ENCODE data around the gene OSBPL2. TPM values are rescaled to one million over a fixed set of nuclear protein-coding genes. Genes with fewer than 3 reads are reported as not detected.

The OSBPL2 gene
- total RNA-seq, 2 donors from 2014 or later = 46.7 to 50.3 TPM

- Mint-ChIP-seq H3K36me3 (ENCODE audit: low read depth) (peaks cover 45% of the 10 kb centered on the region), H3K4me3 (no peak overlapping the region), H3K27me3 (ENCODE audit: insufficient read depth) (no peaks in the 10 kb centered on the region), H3K9me3 (no peaks in the 10 kb centered on the region), H3K27ac (no peak overlapping the region), H3K4me1 (no peaks in the 10 kb centered on the region)
- Histone ChIP-seq H3K4me3 (ENCODE audit: low read length) (no peak overlapping the region), H3K27ac (ENCODE audit: low read depth, low read length) (no peak overlapping the region), H3K9me3 (ENCODE audit: control insufficient read depth, low read length) (no peaks in the 10 kb centered on the region), H3K27me3 (ENCODE audit: control insufficient read depth, insufficient read depth, low read length, poor library complexity, severe bottlenecking) (no peaks in the 10 kb centered on the region), H3K4me1 (ENCODE audit: control insufficient read depth, insufficient read depth, low read length) (no peaks in the 10 kb centered on the region), H3K9ac (ENCODE audit: extremely low read depth, low read length, poor library complexity, severe bottlenecking) (no peak overlapping the region), H3K36me3 (ENCODE audit: control insufficient read depth, insufficient read depth, low read length) (peaks cover 67% of the 10 kb centered on the region)
- no peak for DNase-seq
- TF ChIP-seq, protein P1, sequence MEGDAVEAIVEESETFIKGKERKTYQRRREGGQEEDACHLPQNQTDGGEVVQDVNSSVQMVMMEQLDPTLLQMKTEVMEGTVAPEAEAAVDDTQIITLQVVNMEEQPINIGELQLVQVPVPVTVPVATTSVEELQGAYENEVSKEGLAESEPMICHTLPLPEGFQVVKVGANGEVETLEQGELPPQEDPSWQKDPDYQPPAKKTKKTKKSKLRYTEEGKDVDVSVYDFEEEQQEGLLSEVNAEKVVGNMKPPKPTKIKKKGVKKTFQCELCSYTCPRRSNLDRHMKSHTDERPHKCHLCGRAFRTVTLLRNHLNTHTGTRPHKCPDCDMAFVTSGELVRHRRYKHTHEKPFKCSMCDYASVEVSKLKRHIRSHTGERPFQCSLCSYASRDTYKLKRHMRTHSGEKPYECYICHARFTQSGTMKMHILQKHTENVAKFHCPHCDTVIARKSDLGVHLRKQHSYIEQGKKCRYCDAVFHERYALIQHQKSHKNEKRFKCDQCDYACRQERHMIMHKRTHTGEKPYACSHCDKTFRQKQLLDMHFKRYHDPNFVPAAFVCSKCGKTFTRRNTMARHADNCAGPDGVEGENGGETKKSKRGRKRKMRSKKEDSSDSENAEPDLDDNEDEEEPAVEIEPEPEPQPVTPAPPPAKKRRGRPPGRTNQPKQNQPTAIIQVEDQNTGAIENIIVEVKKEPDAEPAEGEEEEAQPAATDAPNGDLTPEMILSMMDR (conservative IDR thresholded peaks at IDR 0.05) = no peak
- 95 to 98% methylated on average over 11 to 16 of the region's 16 CpGs for WGBS, 2 experiments (ENCODE audit: insufficient coverage in 1 of 2, insufficient read length in 1 of 2)
Measured at GRCh38 chr20:62338294-62338620, 99.9 kb downstream of the OSBPL2 start.

DNA sequence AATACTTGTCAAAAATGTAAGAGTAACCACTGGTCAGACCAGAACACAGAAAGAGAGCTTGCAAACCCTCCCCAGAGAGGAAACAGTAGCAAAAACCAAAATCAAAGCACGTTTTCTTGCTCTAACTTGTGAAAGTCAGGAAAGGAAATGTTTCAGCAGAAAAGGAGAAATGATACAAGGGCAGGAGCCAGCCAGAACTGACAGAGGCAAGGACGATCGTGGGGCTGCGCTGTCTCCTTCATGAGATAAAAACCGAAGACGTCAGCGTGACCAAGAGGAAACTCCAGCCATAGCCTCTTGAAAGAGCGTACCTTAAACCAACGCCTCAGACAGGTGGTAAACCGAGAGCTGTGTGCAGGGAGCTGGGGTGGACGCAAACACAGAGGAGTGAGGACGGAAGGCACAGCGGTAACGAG lies 101.3 kb downstream of the OSBPL2 start:
- Histone ChIP-seq H3K4me1 (ENCODE audit: control insufficient read depth, insufficient read depth, low read length) (no peaks in the 10 kb centered on the region), H3K27me3 (ENCODE audit: control insufficient read depth, insufficient read depth, low read length, poor library complexity, severe bottlenecking) (no peaks in the 10 kb centered on the region), H3K27ac (ENCODE audit: low read depth, low read length) (no peak overlapping the region), H3K9ac (ENCODE audit: extremely low read depth, low read length, poor library complexity, severe bottlenecking) (no peak overlapping the region), H3K4me3 (ENCODE audit: low read length) (no peak overlapping the region), H3K36me3 (ENCODE audit: control insufficient read depth, insufficient read depth, low read length) (peaks cover 78% of the 10 kb centered on the region), H3K9me3 (ENCODE audit: control insufficient read depth, low read length) (no peaks in the 10 kb centered on the region)
- Mint-ChIP-seq H3K36me3 (ENCODE audit: low read depth) (peaks cover 54% of the 10 kb centered on the region), H3K4me3 (no peak overlapping the region), H3K27ac (no peak overlapping the region), H3K9me3 (no peaks in the 10 kb centered on the region), H3K27me3 (ENCODE audit: insufficient read depth) (no peaks in the 10 kb centered on the region), H3K4me1 (no peaks in the 10 kb centered on the region)
- no peak for DNase-seq
- 84 to 96% methylated on average over 12 to 14 of the region's 14 CpGs for WGBS, 2 experiments (ENCODE audit: insufficient coverage in 1 of 2, insufficient read length in 1 of 2)
- TF ChIP-seq, protein P1 (conservative IDR thresholded peaks at IDR 0.05) = no peak

DNA sequence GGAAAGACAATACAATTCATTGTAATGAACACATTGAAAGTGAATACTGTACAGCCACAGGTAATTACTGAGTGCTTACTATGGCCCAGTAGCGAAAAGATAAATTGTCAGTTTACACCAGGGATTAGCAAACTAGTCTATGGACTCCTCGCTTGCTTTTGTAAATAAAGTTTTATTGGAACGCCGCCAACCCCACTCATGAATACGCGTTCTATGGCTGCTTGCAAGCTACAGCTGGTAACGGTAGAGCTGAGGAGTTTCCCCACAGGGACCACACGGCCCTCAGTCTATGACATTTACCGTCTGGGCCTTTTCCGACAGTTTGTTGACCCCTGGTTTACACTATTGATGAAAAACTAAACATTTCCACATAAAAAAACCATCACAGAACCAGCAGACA lies 104.6 kb downstream of the OSBPL2 start:
- TF ChIP-seq, protein P1 (conservative IDR thresholded peaks at IDR 0.05) = no peak
- no peak overlapping the region for H3K27ac Mint-ChIP-seq
- Histone ChIP-seq H3K4me1 (ENCODE audit: control insufficient read depth, insufficient read depth, low read length) (no peaks in the 10 kb centered on the region), H3K36me3 (ENCODE audit: control insufficient read depth, insufficient read depth, low read length) (peaks cover 82% of the 10 kb centered on the region), H3K9ac (ENCODE audit: extremely low read depth, low read length, poor library complexity, severe bottlenecking) (no peak overlapping the region), H3K9me3 (ENCODE audit: control insufficient read depth, low read length) (no peaks in the 10 kb centered on the region), H3K27me3 (ENCODE audit: control insufficient read depth, insufficient read depth, low read length, poor library complexity, severe bottlenecking) (no peaks in the 10 kb centered on the region), H3K4me3 (ENCODE audit: low read length) (no peak overlapping the region), H3K27ac (ENCODE audit: low read depth, low read length) (no peak overlapping the region)
- peaks cover 59% of the 10 kb centered on the region for H3K36me3 Mint-ChIP-seq (ENCODE audit: low read depth)
- DNase-seq = no peak
- H3K4me1 Mint-ChIP-seq = no peaks in the 10 kb centered on the region
- H3K9me3 Mint-ChIP-seq = no peaks in the 10 kb centered on the region
- 96 to 99% methylated on average over 7 to 10 of the region's 10 CpGs for WGBS, 2 experiments (ENCODE audit: insufficient coverage in 1 of 2, insufficient read length in 1 of 2)
- no peaks in the 10 kb centered on the region for H3K27me3 Mint-ChIP-seq (ENCODE audit: insufficient read depth)
- H3K4me3 Mint-ChIP-seq = no peak overlapping the region
